AG04450 (cell line): Measurements from ENCODE around the gene FHAD1. TPM values are rescaled to one million over a fixed set of nuclear protein-coding genes. Genes with fewer than 3 reads are reported as not detected.
A peak's percentile ranks its signal among the peaks of the same experiment; 100 is the strongest.

Experiments used
- CTCF ChIA-PET: fragments of 300-600, 350-600 bp; formaldehyde crosslinking; extraction: SDS; loops from one replicate; lab custom pipeline; 2022; ENCODE audit warnings: antibody characterized with exemption, inconsistent platforms; lab: Charles Lee
- POLR2A ChIA-PET: fragments of 350-600 bp; formaldehyde crosslinking; extraction: SDS; loops from one replicate; lab custom pipeline; 2021; ENCODE audit warnings: antibody characterized with exemption, inconsistent platforms; lab: Yijun Ruan, JAX
- DNase-seq: peaks from one replicate; pipeline ENCODE4 v3.0.0-alpha.2; 2011; ENCODE audit warnings: low read depth, low spot score
- H3K27ac ChIP-seq: one replicate; pipeline ENCODE4 v1.5.1; 2012; ENCODE audit warnings: low read depth, low read length, control low read depth
- H3K27me3 ChIP-seq: one replicate; pipeline ENCODE4 v1.6.0; 2012; ENCODE audit warnings: low read length; ENCODE audit not compliant: control insufficient read depth, insufficient read depth
- H3K4me3 ChIP-seq: 2 replicates; pipeline ENCODE4 v1.5.1; 2011; ENCODE audit warnings: mild to moderate bottlenecking, low read depth, low read length, control low read depth
- H3K9me3 ChIP-seq: 2 replicates; pipeline ENCODE4 v1.5.1; 2012; ENCODE audit warnings: low read length; ENCODE audit not compliant: control insufficient read depth, insufficient read depth
- polyA plus RNA-seq: library from polyadenylated mRNA; depleted of rRNA; stranded (reverse); fragments of >200 nt; gene quantifications from 2 replicates; pipeline ENCODE4 v1.2.3, GENCODE V29; 2011
- TF ChIP-seq, protein P1 (sequence below): IDR thresholded peaks from 2 replicates; pipeline ENCODE4 v1.5.1; 2011; ENCODE audit warnings: low read depth, low read length, control low read depth, inconsistent platforms

FHAD1 gene
- polyA plus RNA-seq, 1 experiment: 0.36 TPM

GRCh38 chr1:15326691-15327588, 79.9 kb downstream of the FHAD1 start:
- ChIA-PET POLR2A (no interaction called here), CTCF (no interaction called here)
- Histone ChIP-seq H3K9me3 (no peaks in the 10 kb centered on the region), H3K4me3 (no peak overlapping the region), H3K27me3 (no peaks in the 10 kb centered on the region), H3K27ac (no peak overlapping the region)
- TF ChIP-seq, protein P1, sequence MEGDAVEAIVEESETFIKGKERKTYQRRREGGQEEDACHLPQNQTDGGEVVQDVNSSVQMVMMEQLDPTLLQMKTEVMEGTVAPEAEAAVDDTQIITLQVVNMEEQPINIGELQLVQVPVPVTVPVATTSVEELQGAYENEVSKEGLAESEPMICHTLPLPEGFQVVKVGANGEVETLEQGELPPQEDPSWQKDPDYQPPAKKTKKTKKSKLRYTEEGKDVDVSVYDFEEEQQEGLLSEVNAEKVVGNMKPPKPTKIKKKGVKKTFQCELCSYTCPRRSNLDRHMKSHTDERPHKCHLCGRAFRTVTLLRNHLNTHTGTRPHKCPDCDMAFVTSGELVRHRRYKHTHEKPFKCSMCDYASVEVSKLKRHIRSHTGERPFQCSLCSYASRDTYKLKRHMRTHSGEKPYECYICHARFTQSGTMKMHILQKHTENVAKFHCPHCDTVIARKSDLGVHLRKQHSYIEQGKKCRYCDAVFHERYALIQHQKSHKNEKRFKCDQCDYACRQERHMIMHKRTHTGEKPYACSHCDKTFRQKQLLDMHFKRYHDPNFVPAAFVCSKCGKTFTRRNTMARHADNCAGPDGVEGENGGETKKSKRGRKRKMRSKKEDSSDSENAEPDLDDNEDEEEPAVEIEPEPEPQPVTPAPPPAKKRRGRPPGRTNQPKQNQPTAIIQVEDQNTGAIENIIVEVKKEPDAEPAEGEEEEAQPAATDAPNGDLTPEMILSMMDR: no peak
- DNase-seq: no peak

DNA sequence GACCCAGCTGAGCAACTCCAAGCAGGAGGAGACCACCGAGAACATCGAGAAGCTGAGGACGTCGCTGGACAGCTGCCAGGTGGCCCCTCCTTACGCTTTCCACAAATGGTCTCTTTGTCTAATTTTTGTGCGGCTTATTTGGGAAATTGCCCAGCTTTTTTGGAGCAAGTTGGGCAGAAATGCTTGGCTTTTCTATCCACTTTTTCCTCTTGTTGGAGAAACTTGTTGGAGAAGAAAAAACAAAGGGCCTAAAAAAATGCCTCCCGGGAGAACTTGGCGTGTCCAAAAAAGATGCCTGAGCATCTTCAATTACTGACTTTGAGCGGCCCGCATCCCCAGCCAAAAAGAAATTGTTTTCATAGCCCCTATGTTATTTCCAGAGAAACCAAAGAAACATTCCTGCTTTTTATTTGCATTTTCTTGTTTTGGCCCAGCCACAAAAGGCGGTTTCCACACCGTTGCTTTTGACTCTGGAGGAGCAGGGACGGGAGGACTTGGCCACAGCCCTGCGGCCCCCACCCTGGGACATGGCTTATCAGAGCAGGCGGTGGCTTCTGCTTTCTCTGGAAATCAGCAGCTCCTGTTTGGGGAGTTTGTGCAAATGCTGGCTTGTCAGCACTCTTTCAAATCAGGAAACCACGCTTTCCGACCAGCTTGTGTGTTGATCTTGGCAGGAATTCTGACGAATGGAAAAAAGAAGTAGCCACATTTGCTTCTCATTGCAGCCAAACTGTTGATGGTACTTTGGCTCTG, 81.5 kb downstream of the FHAD1 start:
- H3K4me3 ChIP-seq: no peak overlapping the region

GRCh38 chr1:15329104-15329820, 82.2 kb downstream of the FHAD1 start:
- Histone ChIP-seq H3K27me3 (no peaks in the 10 kb centered on the region), H3K9me3 (no peaks in the 10 kb centered on the region), H3K4me3 (no peak overlapping the region), H3K27ac (no peak overlapping the region)
- CTCF ChIA-PET: no interaction called here
- no peak for DNase-seq
- POLR2A ChIA-PET: no interaction called here
- TF ChIP-seq, protein P1: 0 out of 2 replicates have a peak, but pooled peaks have one; percentile 13

More for the DNA sequence above, 81.5 kb downstream of the FHAD1 start:
- TF ChIP-seq, protein P1: no peak; the same call in 1 of the 2 replicates
- H3K27me3 ChIP-seq: no peaks in the 10 kb centered on the region
- no peak for DNase-seq
- ChIA-PET POLR2A (no interaction called here), CTCF (interaction anchor here (0.7 kb wide), 1 partner anchor 24 kb away, joined by 3 read pairs; no protein-coding TSS in a partner anchor)
- no peaks in the 10 kb centered on the region for H3K9me3 ChIP-seq
- no peak overlapping the region for H3K27ac ChIP-seq

DNA sequence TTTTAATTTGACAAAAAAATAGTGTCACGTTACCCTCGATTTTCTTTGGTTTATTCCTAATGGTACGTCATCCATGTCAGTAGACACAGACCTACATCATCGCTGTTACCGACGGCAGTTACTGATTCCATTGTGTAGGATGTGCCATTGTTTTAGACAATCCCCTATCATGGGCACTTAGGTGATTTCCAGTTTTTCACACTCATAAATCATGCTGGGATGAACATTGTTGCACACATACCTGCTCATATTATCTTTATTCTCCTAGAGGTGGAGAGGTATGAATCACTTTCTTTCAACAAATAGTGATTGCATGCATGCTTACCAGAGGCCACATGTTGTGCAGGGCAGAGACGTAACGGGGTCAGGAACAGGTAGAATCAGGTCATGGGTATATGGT, 83.0 kb downstream of the FHAD1 start:
- POLR2A ChIA-PET: no interaction called here
- H3K27me3 ChIP-seq: no peaks in the 10 kb centered on the region

More for the DNA sequence above, 83.0 kb downstream of the FHAD1 start:
- Histone ChIP-seq H3K4me3 (no peak overlapping the region), H3K9me3 (no peaks in the 10 kb centered on the region), H3K27ac (no peak overlapping the region)
- CTCF ChIA-PET: interaction anchor here (1.4 kb wide), 1 partner anchor 101 kb away, joined by 3 read pairs; no protein-coding TSS in a partner anchor
- TF ChIP-seq, protein P1: no peak
- no peak for DNase-seq
